ENCODE measurements around the gene MFRP. TPM values are rescaled to one million over a fixed set of nuclear protein-coding genes. Genes with fewer than 3 reads are reported as not detected.
A peak's percentile ranks its signal among the peaks of the same experiment; 100 is the strongest.

The MFRP gene
- total RNA-seq, 2 experiments from 2014 or later = not detected

DNA sequence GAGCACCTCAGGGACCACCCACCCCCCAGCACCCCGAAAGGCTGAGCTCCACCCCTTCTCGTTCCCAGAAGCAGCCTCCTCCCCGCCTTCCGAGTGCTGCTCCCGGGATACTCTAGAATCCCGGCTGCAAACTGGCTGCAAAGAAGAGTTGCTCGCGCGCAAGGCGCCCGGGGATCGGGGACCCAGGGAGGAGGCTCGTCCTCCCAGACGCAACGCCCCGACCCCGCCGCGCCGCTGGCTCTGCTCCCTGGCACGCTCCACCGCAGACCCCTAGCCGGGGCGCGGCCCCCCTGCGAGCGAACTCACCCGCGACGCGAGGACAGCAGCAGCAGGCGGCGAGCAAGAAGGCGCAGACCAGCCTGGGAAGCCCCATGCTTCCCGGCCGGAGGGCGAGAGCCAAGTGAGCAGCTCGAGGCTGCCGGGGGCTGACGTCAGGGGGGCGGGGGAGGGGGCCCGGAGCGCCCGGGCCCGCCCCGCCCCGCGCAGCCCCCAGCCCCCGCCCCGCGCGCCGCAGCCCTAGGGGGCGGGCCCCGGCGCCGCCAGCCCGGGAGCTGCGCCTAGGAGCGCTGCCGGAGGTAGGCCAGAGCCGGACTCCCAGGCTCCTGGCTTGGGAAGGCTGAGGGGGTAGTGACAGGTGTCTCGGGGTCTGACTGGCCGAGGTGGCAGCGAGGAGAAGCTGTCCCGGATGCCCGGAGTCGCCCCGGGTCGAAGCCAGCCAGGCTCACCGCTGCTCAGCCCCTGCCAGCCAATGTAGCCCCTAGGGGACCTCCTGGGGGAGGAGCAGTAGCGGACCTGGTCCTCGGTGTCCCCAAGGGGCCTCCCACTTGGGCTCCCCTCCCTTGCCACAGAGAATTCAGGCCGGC lies 29.5 kb downstream of the MFRP start, which contains the start of gene MCAM:
TSS of gene MCAM (minus strand) at position 402 of the 863 bp plus-strand sequence. CDS start at position 373, 29 bp downstream.
- POLR2A ChIA-PET = interaction anchor here (1.2 to 4.2 kb wide), 5 partner anchors 9 to 148 kb away, joined by 3 to 16 read pairs (median 6); partner anchors contain the start of gene NLRX1
- H3K36me3 Mint-ChIP-seq (ENCODE audit: low read depth) = no peaks in the 10 kb centered on the region
- peak within 1 kb of the TSS; percentile 58 for H3K4me3 Mint-ChIP-seq

DNA sequence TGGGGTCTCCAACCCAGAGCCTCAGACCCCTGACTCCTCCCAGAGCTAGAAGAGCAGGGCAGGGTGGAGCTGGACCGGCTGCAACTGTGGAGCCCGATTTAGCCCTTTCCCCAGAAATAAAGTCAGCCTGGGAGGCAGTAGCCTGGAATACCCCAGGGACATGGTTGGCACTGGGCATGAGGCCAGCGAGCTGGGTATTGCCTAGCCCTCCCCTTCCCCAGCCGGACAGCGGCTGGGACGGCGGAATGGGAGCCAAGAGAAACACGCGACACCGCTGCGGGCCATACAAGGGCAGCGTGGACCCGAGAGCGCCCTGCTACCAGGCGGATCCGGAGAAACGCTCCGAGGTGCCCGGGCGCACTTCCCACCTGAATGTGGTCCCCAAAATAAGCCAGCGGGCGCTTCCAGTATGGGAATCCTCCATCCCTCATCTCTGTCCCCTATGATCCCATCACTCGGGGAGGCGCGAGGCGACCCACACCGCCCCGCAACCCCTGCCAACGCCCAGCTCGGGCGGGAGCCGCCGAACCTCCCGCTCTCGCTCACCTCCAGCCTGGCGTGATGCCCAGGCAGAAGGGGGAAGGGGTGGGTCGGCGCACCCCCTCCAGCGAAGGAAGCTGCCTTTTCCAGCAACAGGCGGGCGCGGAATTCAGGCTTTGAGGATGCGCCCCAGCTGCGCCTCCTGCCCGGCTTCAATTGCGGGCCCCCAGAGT lies 30.3 kb downstream of the MFRP start:
- Mint-ChIP-seq H3K4me1 (peaks cover 44% of the 10 kb centered on the region), H3K36me3 (ENCODE audit: low read depth) (no peaks in the 10 kb centered on the region), H3K27ac (no peak overlapping the region), H3K27me3 (peaks cover 34% of the 10 kb centered on the region), H3K4me3 (peak overlapping the region; percentile 58), H3K9me3 (no peaks in the 10 kb centered on the region)
- ChIA-PET POLR2A (interaction anchor here (0.7 to 4.2 kb wide), 6 partner anchors 8 to 230 kb away, joined by 3 to 16 read pairs (median 4); partner anchors contain the start of gene NLRX1), CTCF (interaction anchor here (1.0 to 2.0 kb wide), 3 partner anchors 8 to 53 kb away, joined by 3 to 5 read pairs (median 3); no protein-coding TSS in a partner anchor)
- DNase-seq = no peak

More for the DNA sequence above, 29.5 kb downstream of the MFRP start, which contains the start of gene MCAM:
- CTCF ChIA-PET = no interaction called here
- peaks cover 34% of the 10 kb centered on the region for H3K27me3 Mint-ChIP-seq
- no peak within 1 kb of the TSS for H3K27ac Mint-ChIP-seq
- peaks cover 51% of the 10 kb centered on the region for H3K4me1 Mint-ChIP-seq
- H3K9me3 Mint-ChIP-seq = no peaks in the 10 kb centered on the region
- no peak for DNase-seq

DNA sequence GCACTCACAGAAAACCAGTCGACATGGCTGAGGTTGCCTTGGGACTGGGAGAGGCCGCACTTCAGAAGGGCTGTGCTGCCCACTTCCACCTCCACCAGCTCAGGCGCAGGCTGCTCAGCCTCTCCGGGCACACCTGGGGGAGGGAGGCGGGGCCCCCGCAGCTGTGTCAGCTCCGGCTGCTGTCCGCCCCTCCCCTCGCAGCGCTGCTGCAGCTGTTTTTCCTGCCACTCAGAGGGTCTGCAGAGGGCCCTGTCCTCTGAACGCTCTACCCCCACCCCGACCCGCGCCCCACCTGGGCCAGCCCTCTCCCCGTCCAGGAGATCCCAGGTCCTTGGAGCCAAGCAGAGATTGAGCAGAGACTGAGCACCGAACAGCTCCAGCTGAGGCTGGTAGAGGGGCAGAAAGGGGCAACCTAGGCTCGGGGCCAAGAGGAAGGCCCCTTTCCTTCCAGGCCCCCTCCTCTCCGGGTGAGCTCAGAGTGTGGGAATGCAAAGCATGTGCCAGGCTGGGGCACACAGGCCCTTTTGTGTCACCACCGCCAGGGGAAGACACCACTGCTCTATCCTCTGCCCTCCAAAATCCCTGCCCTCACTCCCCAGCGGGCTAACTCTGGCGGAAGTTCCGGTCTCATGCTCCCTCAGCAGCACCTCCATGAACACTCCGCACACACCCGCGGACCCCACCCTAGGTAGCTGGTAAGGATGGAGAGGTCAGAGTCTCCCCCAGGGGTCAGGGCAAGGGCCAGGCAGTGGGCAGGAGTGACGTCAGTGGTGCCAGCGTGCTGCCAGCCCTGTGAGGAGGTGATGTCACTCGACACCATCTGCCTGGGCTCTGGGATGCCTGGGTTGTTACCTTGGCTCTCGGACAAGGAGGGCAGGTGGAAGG lies 31.1 kb downstream of the MFRP start:
- Mint-ChIP-seq H3K27me3 (peaks cover 34% of the 10 kb centered on the region), H3K36me3 (ENCODE audit: low read depth) (no peaks in the 10 kb centered on the region), H3K4me3 (peak overlapping the region; percentile 58), H3K9me3 (no peaks in the 10 kb centered on the region), H3K4me1 (peaks cover 44% of the 10 kb centered on the region), H3K27ac (peak overlapping the region; percentile 24)
- CTCF ChIA-PET = interaction anchor here (0.8 to 2.0 kb wide), 4 partner anchors 9 to 53 kb away, joined by 3 to 5 read pairs (median 3); no protein-coding TSS in a partner anchor
- DNase-seq = peak; percentile 51
- POLR2A ChIA-PET = interaction anchor here (1.4 to 4.2 kb wide), 4 partner anchors 9 to 230 kb away, joined by 3 to 16 read pairs (median 6); partner anchors contain the start of gene NLRX1

DNA sequence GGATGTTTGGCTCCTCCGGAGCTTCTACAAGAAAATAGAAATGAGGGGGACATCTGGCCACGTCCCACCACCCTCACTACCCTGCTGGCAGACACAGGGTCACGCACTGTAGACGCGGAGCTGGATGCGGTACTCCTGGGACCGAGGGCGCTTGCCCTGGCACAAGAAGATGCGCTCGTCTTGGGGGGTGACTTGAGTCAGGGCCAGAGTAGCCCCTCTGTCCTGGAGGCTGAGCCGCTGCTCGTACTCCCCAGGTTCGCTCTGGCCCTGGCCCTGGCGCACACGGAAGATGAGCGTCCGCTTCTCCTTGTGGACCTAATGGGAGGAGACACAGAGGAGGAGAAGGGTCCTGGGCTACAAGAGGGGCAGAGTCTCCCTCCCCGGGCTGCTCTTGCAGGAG lies 31.8 kb downstream of the MFRP start:
- ChIA-PET CTCF (interaction anchor here (0.8 to 2.0 kb wide), 2 partner anchors 42 to 52 kb away, joined by 3 to 5 read pairs; no protein-coding TSS in a partner anchor), POLR2A (interaction anchor here (1.4 to 4.2 kb wide), 2 partner anchors 8 to 229 kb away, joined by 3 to 16 read pairs; no protein-coding TSS in a partner anchor)
- peaks cover 2% of the 10 kb centered on the region for H3K36me3 Mint-ChIP-seq (ENCODE audit: low read depth)
- H3K4me1 Mint-ChIP-seq = peaks cover 40% of the 10 kb centered on the region
- H3K27ac Mint-ChIP-seq = no peak overlapping the region
- H3K4me3 Mint-ChIP-seq = no peak overlapping the region
- peaks cover 32% of the 10 kb centered on the region for H3K27me3 Mint-ChIP-seq
- H3K9me3 Mint-ChIP-seq = no peaks in the 10 kb centered on the region
- no peak for DNase-seq

DNA sequence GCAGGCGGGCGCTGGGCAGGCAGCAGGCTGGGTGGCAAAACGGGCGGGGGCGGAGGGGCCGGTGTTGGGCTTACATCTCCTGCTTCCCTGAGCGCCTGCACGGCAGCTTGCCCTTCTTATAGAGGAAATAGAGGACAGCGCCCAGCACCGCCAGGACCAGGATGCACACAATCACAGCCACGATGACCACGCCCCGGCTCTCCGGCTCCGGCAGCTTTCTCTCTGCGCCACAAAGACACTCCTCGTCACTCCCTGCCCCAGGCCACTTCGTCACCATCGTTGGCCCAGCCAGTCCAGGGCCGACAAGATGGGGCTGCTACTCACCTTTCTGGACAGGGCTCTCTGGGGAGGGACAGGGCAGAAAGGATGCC lies 35.8 kb downstream of the MFRP start:
- Mint-ChIP-seq H3K9me3 (no peaks in the 10 kb centered on the region), H3K36me3 (ENCODE audit: low read depth) (peaks cover 12% of the 10 kb centered on the region), H3K4me3 (no peak overlapping the region), H3K27ac (no peak overlapping the region), H3K27me3 (peaks cover 6% of the 10 kb centered on the region), H3K4me1 (peaks cover 26% of the 10 kb centered on the region)
- DNase-seq = no peak
- ChIA-PET POLR2A (interaction anchor here (1.1 kb wide), 1 partner anchor 313 kb away, joined by 3 read pairs; the partner anchor contains the start of gene CENATAC), CTCF (interaction anchor here (0.9 kb wide), 1 partner anchor 27 kb away, joined by 3 read pairs; no protein-coding TSS in a partner anchor)

DNA sequence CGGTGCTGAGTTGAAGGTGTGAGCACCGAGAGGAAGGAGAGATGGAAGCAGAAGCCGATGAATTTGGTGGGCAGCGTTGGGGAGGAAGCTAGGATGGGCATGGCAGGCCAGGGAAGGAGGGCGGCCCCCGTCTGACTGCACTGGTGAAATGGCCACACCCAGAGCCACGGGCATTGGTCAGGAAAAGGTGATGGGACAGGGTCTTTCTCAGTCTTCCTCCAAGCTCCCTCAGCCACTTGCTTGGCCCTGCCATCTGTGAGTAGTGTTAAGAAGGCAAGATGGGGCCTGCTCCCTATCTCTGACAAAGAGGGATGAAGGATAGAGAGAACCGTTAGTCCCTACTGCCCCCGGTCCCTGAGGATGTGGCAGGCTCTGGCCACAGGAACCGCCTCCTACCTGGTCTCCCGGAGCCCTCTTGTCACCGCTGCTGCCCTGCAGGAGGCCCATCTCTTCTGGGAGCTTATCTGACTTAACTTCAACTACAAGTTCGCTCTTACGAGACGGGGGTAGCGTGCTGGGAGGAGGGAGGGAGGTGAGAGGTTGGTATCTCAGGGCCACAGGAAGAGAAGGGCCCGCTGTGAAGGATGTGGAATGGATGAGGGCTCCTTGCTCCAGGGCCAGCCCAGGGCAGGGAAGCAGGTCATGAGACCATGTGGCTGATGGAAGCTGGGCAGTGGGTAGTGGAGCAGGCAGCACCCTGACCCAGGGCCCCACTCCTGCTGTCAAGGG lies 36.4 kb downstream of the MFRP start:
- no peak overlapping the region for H3K27ac Mint-ChIP-seq
- H3K9me3 Mint-ChIP-seq = no peaks in the 10 kb centered on the region
- no peak overlapping the region for H3K4me3 Mint-ChIP-seq
- peaks cover 25% of the 10 kb centered on the region for H3K4me1 Mint-ChIP-seq
- ChIA-PET POLR2A (interaction anchor here (1.1 to 1.6 kb wide), 2 partner anchors 11 to 312 kb away, joined by 3 to 4 read pairs; partner anchors contain the start of gene CENATAC), CTCF (interaction anchor here (0.9 to 1.0 kb wide), 2 partner anchors 27 to 142 kb away, joined by 3 read pairs; partner anchors contain the start of gene NLRX1)
- no peak for DNase-seq
- H3K27me3 Mint-ChIP-seq = peaks cover 1% of the 10 kb centered on the region
- peaks cover 14% of the 10 kb centered on the region for H3K36me3 Mint-ChIP-seq (ENCODE audit: low read depth)

DNA sequence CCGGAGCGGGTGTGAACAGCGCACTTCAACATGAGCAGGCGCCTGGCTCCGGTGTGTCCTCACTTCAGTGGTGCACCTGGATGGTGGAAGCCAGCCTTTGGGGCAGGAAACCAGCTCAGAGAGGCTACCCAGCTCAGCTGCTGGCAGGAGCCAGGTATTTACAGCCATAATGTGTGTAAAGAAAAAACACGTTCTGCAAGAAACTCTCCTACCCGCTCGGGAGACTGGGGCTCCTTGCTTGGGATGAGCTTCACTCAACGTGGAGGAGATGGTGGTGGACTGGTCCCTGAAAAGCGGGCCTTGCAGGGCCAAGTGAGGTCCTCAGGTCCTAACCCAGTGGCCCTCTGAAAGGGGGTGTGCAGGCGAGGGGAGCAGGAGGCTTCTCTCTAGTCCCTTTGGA lies 37.1 kb downstream of the MFRP start:
- H3K4me1 Mint-ChIP-seq = peaks cover 20% of the 10 kb centered on the region
- H3K27ac Mint-ChIP-seq = no peak overlapping the region
- ChIA-PET POLR2A (interaction anchor here (1.6 kb wide), 1 partner anchor 12 kb away, joined by 4 read pairs; no protein-coding TSS in a partner anchor), CTCF (interaction anchor here (1.0 to 6.3 kb wide), 3 partner anchors 13 to 141 kb away, joined by 3 to 45 read pairs (median 4); partner anchors contain the start of gene NLRX1)
- H3K27me3 Mint-ChIP-seq = peaks cover 1% of the 10 kb centered on the region
- peaks cover 18% of the 10 kb centered on the region for H3K36me3 Mint-ChIP-seq (ENCODE audit: low read depth)
- no peaks in the 10 kb centered on the region for H3K9me3 Mint-ChIP-seq
- DNase-seq = no peak
- no peak overlapping the region for H3K4me3 Mint-ChIP-seq

DNA sequence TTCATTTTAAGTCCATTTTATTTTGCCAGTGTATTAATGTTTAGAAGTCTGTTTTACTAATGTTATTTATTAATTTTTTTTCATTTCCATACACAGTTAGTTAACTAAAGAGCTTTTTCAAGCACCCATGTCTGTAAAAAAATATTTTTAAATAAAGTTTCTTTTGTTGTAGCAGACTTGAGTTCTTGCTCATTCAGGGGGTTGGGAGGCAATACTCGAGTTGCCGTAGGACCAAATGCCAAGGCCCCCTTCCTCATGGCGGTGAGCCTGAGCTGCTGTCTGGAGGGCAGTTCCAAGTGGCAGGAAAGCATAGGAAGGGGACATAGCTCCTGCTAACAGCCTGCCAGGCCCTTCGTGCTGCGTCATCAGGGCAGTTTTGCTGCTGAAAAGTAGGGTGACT lies 38.5 kb downstream of the MFRP start:
- H3K4me3 Mint-ChIP-seq = no peak overlapping the region
- ChIA-PET CTCF (interaction anchor here (0.8 to 6.3 kb wide), 11 partner anchors 10 to 102 kb away, joined by 3 to 45 read pairs (median 4); partner anchors contain the start of gene CBL), POLR2A (interaction anchor here (1.0 to 1.8 kb wide), 4 partner anchors 9 to 26 kb away, joined by 3 to 10 read pairs (median 4); partner anchors contain the start of genes MCAM and RNF26)
- peaks cover 20% of the 10 kb centered on the region for H3K4me1 Mint-ChIP-seq
- no peak overlapping the region for H3K27ac Mint-ChIP-seq
- DNase-seq = no peak
- H3K9me3 Mint-ChIP-seq = no peaks in the 10 kb centered on the region
- H3K36me3 Mint-ChIP-seq (ENCODE audit: low read depth) = peaks cover 31% of the 10 kb centered on the region
- H3K27me3 Mint-ChIP-seq = no peaks in the 10 kb centered on the region

DNA sequence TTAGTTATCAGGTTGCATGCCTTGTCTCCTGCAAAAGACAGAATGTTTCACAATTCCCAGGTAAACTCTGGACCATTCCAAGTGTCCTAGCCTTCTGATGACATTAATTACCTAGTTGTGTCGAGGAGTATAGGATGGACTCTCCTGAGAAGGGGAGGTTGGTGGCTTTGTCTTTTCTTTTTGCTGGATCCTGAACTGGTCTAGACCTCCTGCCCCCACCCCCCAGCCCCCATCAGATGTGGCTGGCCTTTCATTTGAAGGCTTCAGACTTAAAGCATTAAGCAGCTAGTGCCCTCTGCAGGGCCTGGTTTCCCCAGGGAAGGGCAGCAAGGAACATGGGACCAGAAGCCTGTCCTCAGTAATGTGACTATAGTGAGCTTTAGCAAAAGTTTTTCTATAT lies 39.3 kb downstream of the MFRP start:
- H3K36me3 Mint-ChIP-seq (ENCODE audit: low read depth) = peaks cover 36% of the 10 kb centered on the region
- POLR2A ChIA-PET = interaction anchor here (1.0 to 2.5 kb wide), 5 partner anchors 9 to 27 kb away, joined by 3 to 16 read pairs (median 6); partner anchors contain the start of genes MCAM and RNF26
- H3K27ac Mint-ChIP-seq = no peak overlapping the region
- peaks cover 20% of the 10 kb centered on the region for H3K4me1 Mint-ChIP-seq
- no peaks in the 10 kb centered on the region for H3K9me3 Mint-ChIP-seq
- DNase-seq = no peak
- H3K27me3 Mint-ChIP-seq = no peaks in the 10 kb centered on the region
- H3K4me3 Mint-ChIP-seq = no peak overlapping the region
- CTCF ChIA-PET = interaction anchor here (0.6 to 6.3 kb wide), 11 partner anchors 10 to 101 kb away, joined by 3 to 45 read pairs (median 3); partner anchors contain the start of gene CBL

DNA sequence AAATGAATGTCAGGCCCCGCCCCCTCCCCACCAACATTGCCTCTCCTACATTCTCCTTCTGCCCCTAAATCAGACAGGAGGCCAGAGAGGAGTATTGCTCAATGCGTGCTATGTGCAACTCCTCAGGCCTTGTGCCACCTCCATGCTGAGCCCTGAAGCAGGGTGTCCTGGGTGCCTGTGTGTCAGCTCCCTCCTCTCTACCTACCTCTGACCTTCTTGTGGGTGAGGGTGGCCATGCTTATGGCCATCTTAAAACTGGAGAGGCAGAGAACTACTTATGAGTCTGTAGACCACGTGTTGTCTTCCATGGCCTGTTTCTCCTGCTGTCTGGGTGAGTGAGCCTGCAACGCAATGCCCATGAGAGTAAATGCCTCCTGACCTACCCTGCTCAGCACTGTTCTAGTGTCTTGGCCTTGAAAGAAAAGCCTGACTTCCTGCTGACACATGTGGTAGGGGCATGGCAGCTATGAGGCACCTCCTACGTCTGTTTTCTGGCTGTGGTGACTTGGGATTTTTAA lies 40.1 kb downstream of the MFRP start:
- H3K9me3 Mint-ChIP-seq = no peaks in the 10 kb centered on the region
- peaks cover 20% of the 10 kb centered on the region for H3K4me1 Mint-ChIP-seq
- no peak for DNase-seq
- H3K36me3 Mint-ChIP-seq (ENCODE audit: low read depth) = peaks cover 42% of the 10 kb centered on the region
- ChIA-PET POLR2A (interaction anchor here (1.0 to 2.5 kb wide), 5 partner anchors 9 to 28 kb away, joined by 3 to 16 read pairs (median 5); partner anchors contain the start of genes MCAM and RNF26), CTCF (interaction anchor here (0.6 to 6.3 kb wide), 7 partner anchors 13 to 101 kb away, joined by 3 to 45 read pairs (median 4); partner anchors contain the start of gene CBL)
- peak overlapping the region; percentile 67 for H3K27ac Mint-ChIP-seq
- H3K27me3 Mint-ChIP-seq = no peaks in the 10 kb centered on the region
- H3K4me3 Mint-ChIP-seq = no peak overlapping the region

Measured in activated CD4-positive, alpha-beta memory T cell treated with anti-CD3 and anti-CD28 coated beads, Interleukin-2, amount 10 ng/mL, durations not matched to agents 7 days and 5 days (primary cell).